Cardiac muscle cell (in vitro differentiated cells and primary cell): ENCODE data around the gene ZNF274. TPM values are rescaled to one million over a fixed set of nuclear protein-coding genes. Genes with fewer than 3 reads are reported as not detected.
A peak's percentile ranks its signal among the peaks of the same experiment; 100 is the strongest.

Experiments used
- DNase-seq, 2 donors: peaks; one replicate each; pipeline versions ENCODE4 v3.0.0 to v3.0.0-alpha.2; 2010 to 2017; ENCODE audit warnings: low read depth in 1 of 2, low spot score in 1 of 2
- H3K27ac ChIP-seq: fragments of 200-600 bp; sonication (generic); 2 replicates; pipeline ENCODE4 v1.5.1; 2016
- H3K27me3 ChIP-seq: fragments of 200-600 bp; sonication (generic); 2 replicates; pipeline ENCODE4 v1.6.0; 2016; ENCODE audit warnings: control low read depth
- H3K36me3 ChIP-seq: fragments of 200-600 bp; sonication (generic); 2 replicates; pipeline ENCODE4 v1.5.1; 2016; ENCODE audit warnings: control low read depth
- H3K4me1 ChIP-seq: fragments of 200-600 bp; sonication (generic); 2 replicates; pipeline ENCODE4 v1.8.1; 2017; ENCODE audit warnings: low read depth, mild to moderate bottlenecking, mixed run types
- H3K4me3 ChIP-seq: fragments of 200-600 bp; sonication (generic); 2 replicates; pipeline ENCODE4 v1.5.1; 2016; ENCODE audit warnings: mild to moderate bottlenecking
- H3K9me3 ChIP-seq: fragments of 200-600 bp; sonication (generic); 2 replicates; pipeline ENCODE4 v1.5.1; 2017; ENCODE audit warnings: low read depth, mild to moderate bottlenecking, control low read depth
- polyA plus RNA-seq: library from polyadenylated mRNA; unstranded; fragments of >200 nt; fragmentation: Nextera tagmentation; extraction: Ambion mirVana; gene quantifications from 2 replicates; pipeline ENCODE4 v1.2.1, GENCODE V29; 2016
- total RNA-seq: library from RNA; depleted of rRNA; stranded (reverse); fragments of >200 nt; gene quantifications from 2 replicates; pipeline ENCODE4 v1.2.3, GENCODE V29; 2016
- TF ChIP-seq, protein P1 (sequence below): IDR thresholded peaks from 2 replicates; pipeline ENCODE4 v1.5.1; 2012; ENCODE audit warnings: low read depth, mild to moderate bottlenecking, low read length

ZNF274 gene
- total and polyA plus RNA-seq, 2 experiments from 2014 or later: 42.8 to 50.1 TPM

DNA sequence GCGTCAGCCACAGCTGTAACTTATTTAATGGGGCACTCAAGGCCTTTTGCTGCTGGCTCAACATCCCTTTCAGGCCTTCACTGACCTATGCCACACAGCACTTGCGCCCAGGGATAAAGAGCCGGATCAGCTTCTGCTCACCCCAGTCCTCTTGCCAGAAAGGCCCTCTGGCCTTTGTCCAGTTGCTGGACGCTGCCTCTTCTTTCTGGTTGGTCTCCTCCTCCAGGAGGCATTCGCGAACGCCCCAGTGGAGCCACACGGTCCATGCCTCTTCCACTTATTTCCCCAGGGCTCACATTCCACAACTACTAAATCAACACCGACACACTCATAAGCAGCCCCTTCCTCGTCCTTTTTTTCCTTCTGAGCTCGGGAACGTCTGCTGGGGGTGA is 28.6 kb upstream of the ZNF274 start:
- no peaks in the 10 kb centered on the region for H3K36me3 ChIP-seq
- no peaks in the 10 kb centered on the region for H3K9me3 ChIP-seq
- DNase-seq: peak; percentile 53 to 77
- no peaks in the 10 kb centered on the region for H3K27me3 ChIP-seq
- TF ChIP-seq, protein P1, sequence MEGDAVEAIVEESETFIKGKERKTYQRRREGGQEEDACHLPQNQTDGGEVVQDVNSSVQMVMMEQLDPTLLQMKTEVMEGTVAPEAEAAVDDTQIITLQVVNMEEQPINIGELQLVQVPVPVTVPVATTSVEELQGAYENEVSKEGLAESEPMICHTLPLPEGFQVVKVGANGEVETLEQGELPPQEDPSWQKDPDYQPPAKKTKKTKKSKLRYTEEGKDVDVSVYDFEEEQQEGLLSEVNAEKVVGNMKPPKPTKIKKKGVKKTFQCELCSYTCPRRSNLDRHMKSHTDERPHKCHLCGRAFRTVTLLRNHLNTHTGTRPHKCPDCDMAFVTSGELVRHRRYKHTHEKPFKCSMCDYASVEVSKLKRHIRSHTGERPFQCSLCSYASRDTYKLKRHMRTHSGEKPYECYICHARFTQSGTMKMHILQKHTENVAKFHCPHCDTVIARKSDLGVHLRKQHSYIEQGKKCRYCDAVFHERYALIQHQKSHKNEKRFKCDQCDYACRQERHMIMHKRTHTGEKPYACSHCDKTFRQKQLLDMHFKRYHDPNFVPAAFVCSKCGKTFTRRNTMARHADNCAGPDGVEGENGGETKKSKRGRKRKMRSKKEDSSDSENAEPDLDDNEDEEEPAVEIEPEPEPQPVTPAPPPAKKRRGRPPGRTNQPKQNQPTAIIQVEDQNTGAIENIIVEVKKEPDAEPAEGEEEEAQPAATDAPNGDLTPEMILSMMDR: no peak
- H3K27ac ChIP-seq: peak overlapping the region; percentile 94
- peak overlapping the region; percentile 92 for H3K4me3 ChIP-seq
- no peaks in the 10 kb centered on the region for H3K4me1 ChIP-seq

- no peaks in the 10 kb centered on the region for H3K27me3 ChIP-seq
- peak overlapping the region; percentile 92 for H3K4me3 ChIP-seq
- H3K9me3 ChIP-seq: no peaks in the 10 kb centered on the region
- TF ChIP-seq, protein P1: peak; percentile 96
- H3K27ac ChIP-seq: peak overlapping the region; percentile 94
- peak; percentile 97 to 98 for DNase-seq
- H3K36me3 ChIP-seq: no peaks in the 10 kb centered on the region
- H3K4me1 ChIP-seq: no peaks in the 10 kb centered on the region
Measured at GRCh38 chr19:58154679-58155648, 27.9 kb upstream of the ZNF274 start.

GRCh38 chr19:58157045-58157728 is 25.7 kb upstream of the ZNF274 start:
- no peak overlapping the region for H3K4me3 ChIP-seq
- no peak for DNase-seq
- no peaks in the 10 kb centered on the region for H3K27me3 ChIP-seq
- TF ChIP-seq, protein P1: no peak
- H3K36me3 ChIP-seq: no peaks in the 10 kb centered on the region
- H3K27ac ChIP-seq: no peak overlapping the region
- H3K9me3 ChIP-seq: no peaks in the 10 kb centered on the region
- H3K4me1 ChIP-seq: no peaks in the 10 kb centered on the region

- no peaks in the 10 kb centered on the region for H3K36me3 ChIP-seq
- no peaks in the 10 kb centered on the region for H3K4me1 ChIP-seq
- TF ChIP-seq, protein P1: no peak
- no peak overlapping the region for H3K27ac ChIP-seq
- H3K9me3 ChIP-seq: no peaks in the 10 kb centered on the region
- DNase-seq: no peak
- no peaks in the 10 kb centered on the region for H3K27me3 ChIP-seq
- H3K4me3 ChIP-seq: no peak overlapping the region
Measured at GRCh38 chr19:58166268-58166667, 16.6 kb upstream of the ZNF274 start.

- H3K9me3 ChIP-seq: no peaks in the 10 kb centered on the region
- no peak overlapping the region for H3K27ac ChIP-seq
- H3K4me3 ChIP-seq: no peak overlapping the region
- no peaks in the 10 kb centered on the region for H3K27me3 ChIP-seq
- TF ChIP-seq, protein P1: no peak
- no peak for DNase-seq
- H3K4me1 ChIP-seq: no peaks in the 10 kb centered on the region
- H3K36me3 ChIP-seq: no peaks in the 10 kb centered on the region
Measured at GRCh38 chr19:58166708-58167280, 16.1 kb upstream of the ZNF274 start.
